ENCODE data around the gene KLHL6.
"Not testable (repeated sequence)": the region's sequence is repeated elsewhere in the genome, so short reads cannot be mapped to it uniquely, and the experiment has no call there.

KLHL6 gene

GRCh38 chr3:183487016-183487415, 68.5 kb downstream of the KLHL6 start:
- no peak for DNase-seq (ENCODE audit: low read depth in 3 of 3, low spot score in 1 of 3)

GRCh38 chr3:183486472-183486871, 69.0 kb downstream of the KLHL6 start:
- DNase-seq (ENCODE audit: low read depth in 3 of 3, low spot score in 1 of 3) = no peak

- no peak for DNase-seq (ENCODE audit: low read depth in 3 of 3, low spot score in 1 of 3)
These were observed 69.9 kb downstream of the KLHL6 start for GRCh38 chr3:183485585-183485984.

GRCh38 chr3:183485093-183485492, 70.4 kb downstream of the KLHL6 start:
- no peak for DNase-seq (ENCODE audit: low read depth in 3 of 3, low spot score in 1 of 3)

DNA sequence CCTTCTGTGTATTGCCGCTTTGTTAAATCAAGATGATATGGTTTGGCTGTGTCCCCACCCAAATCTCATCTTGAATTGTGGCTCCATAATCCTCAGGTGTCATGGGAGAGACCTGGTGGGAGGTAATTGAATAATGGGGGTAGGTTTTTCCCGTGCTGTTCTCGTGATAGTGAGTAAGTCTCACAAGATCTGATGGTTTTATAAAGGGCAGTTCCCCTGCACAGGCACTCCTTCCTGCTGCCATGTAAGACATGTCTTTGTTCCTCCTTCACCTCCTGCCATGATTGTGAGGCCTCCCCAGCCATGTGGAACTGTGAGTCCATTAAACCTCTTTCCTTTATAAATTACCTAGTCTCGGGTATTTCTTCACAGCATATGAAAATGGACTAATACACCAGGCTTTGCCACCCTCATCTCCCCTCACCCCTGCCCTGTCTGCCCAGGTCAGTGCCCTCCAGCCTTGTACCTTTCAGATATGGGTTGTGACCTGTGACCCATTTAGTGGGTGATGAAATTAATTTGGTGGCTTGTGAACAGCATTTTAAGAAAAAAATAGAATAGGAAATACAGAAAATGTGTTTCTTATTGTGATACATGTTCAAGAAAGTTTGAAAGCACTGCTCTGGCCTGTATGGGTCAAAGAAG, 71.0 kb downstream of the KLHL6 start:
- no peak for DNase-seq (ENCODE audit: low read depth in 3 of 3, low spot score in 1 of 3)

- DNase-seq (ENCODE audit: low read depth in 3 of 3, low spot score in 1 of 3) = no peak
These were observed 73.9 kb downstream of the KLHL6 start for GRCh38 chr3:183481582-183481981.

DNA sequence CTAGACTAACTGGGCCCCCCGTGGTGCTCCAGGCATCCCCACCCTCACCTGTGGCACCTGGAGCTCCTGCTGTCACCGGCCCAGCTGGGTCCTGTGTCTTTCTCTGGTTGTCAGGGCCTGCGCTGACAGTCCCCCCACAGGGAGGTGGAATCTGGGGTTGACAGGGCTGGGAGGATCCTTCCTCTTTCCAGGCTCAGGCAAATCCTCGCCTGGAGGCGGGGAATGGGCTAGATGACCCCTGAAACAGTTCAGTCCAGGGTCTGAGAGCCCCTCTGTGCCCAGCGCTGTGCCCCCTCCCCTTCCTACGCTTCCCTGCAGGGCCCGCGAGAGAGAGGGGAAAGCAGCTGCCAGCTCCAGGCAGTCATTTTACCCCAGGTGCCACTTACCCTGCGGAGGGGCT, 77.0 kb downstream of the KLHL6 start:
- no peak for DNase-seq (ENCODE audit: low read depth in 3 of 3, low spot score in 1 of 3)

DNA sequence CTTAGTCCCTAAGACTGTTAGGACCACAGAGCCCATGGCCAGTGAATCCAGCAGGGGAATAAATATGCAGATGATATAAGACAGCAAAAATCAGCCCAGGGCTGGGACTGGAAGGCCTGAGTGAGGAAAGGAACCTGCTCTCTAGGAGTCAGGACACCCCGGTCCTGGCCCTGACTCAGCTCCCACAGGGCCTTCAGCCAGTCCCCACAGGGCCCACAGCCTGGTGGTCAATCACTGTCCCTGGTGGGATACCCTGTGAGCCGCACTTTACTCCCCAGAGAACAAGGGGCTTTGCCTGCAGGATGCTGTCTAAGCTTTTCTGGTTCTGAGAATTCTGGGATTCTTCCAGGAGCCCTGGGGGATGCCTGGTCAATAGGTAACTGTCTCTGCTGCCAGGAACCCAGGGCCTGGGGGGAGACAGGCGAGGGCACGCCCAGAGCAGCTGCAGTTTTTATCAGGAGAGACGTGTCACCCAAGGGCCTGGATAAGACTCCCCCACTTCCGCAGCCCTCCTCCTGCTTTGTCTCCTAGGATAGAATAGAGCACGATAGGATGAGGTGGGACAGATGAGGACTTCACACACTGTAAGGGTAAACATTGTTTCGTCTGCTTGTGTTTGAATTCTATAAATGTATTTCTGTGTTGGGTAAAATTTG, 77.6 kb downstream of the KLHL6 start:
- no peak for DNase-seq (ENCODE audit: low read depth in 3 of 3, low spot score in 1 of 3)

DNA sequence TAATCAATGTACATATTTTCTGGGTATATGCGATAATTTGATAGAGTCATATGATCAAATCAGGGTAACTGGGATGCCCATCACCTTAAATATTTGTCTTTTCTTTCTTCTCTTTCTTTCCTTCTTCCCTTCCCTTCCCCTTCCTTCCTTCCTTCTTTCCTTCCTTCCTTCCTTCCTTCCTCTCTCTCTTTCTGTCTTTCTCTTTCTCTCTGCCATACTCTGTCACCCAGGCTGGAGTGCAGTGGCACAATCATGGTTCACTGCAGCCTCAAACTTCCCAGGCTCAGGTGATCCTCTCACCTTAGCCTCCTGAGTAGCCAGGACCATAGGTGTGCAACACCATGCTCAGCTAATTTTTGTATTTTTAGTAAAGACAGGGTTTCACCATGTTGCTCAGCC, 79.7 kb downstream of the KLHL6 start:
- not testable (repeated sequence) for DNase-seq (ENCODE audit: low read depth in 3 of 3, low spot score in 1 of 3)

DNA sequence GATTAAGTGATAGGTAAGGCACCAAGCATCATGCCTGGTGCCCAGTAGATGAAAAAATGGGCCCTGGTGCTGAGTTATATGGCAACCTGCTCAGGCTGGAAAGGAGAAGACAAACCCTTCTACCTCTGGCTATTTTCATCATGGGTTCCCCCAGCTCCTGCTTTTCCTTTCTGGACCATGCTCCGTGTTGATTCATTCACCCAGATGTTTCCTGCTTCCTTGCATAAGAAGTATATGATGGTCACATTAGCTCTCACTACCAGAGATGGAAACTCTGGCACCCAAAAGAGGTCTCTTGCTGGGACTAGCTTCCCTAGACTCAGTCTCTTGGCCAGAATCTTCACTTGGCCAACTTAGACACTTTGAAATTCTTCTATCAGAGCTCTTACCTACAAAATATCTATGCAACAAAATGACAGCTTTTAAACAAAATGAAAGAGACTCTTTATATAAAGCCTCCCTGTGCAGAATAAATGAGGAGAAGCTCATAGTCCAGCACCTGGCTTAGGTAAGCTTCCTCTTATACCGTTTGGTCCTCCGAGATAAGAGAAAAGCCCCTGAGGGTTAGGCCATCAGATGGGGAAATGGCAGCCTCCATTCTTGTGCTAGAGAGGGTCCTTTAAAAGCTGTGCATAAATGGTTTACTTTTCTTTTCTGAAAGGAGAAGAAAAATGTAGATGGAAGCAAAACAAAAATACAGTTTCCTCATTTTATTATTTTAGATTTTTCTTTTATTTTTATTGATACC, 80.3 kb downstream of the KLHL6 start:
- no peak for DNase-seq (ENCODE audit: low read depth in 3 of 3, low spot score in 1 of 3)

- DNase-seq (ENCODE audit: low read depth in 3 of 3, low spot score in 1 of 3) = no peak
These were observed 81.5 kb downstream of the KLHL6 start for GRCh38 chr3:183473969-183474368.

DNA sequence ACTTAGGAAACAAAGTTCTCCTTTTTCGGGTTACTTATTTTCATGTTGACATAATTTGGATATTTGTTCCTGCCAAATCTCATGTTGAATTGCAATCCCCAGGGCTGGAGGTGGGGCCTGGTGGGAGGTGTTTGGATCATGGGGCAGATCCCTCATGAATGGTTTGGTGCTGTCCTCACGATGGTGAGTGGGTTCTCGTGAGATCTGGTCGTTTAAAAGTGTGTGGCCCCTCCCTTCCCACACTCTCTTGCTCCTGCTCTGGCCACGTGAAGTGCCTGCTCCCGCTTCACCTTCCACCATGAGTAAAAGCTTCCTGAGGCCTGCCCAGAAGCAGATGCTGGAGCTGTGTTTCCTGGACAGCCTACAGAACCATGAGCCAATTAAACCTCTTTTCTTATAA, 83.4 kb downstream of the KLHL6 start:
- DNase-seq (ENCODE audit: low read depth in 3 of 3, low spot score in 1 of 3) = no peak

DNA sequence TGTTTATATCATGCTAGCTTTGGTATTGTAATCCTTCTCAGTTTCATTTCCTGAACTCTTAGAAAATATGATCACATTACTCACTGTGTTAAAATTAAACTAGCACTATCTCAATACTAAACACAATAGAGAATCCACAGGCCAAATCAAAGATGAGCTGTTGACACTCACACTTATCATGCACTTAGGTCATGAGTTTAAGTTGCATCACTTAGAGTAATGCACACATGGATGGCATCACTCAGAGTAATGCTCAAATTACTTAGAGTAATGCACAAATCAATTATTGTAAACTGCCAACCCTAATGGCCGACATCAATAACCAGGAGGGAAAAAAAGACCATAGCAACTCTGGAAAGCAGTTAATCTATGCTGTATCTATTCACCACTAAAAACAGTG, 87.1 kb downstream of the KLHL6 start:
- no peak for DNase-seq (ENCODE audit: low read depth in 3 of 3, low spot score in 1 of 3)

- no peak for DNase-seq (ENCODE audit: low read depth in 3 of 3, low spot score in 1 of 3)
These were observed 88.9 kb downstream of the KLHL6 start for GRCh38 chr3:183466575-183466974.

GRCh38 chr3:183465710-183466109, 89.8 kb downstream of the KLHL6 start:
- not testable (repeated sequence) for DNase-seq (ENCODE audit: low read depth in 3 of 3, low spot score in 1 of 3)

GRCh38 chr3:183464480-183464879, 91.0 kb downstream of the KLHL6 start:
- DNase-seq (ENCODE audit: low read depth in 3 of 3, low spot score in 1 of 3) = no peak

GRCh38 chr3:183460081-183461055, 95.1 kb downstream of the KLHL6 start:
- DNase-seq (ENCODE audit: low read depth in 3 of 3, low spot score in 1 of 3) = no peak

DNA sequence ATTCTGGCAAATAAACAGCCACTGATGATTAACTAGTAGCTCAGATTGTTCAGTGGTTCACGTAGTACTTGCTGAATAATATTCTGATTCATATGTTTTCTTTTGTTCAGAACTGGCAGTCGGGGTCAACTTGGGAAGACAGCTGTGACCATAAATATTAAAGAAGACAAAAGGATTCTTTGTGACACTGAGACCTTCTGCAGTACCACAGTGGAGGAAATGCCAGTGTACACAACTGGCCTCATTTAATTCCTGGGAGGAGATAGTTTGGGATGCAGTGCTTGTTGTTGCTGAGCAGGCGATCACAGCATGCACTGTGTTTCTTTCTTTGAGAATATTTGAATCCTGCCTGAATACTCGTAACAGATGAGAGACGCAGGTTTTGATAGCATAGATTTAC, 100.4 kb downstream of the KLHL6 start:
- DNase-seq (ENCODE audit: low read depth in 3 of 3, low spot score in 1 of 3) = no peak

- no peak for DNase-seq (ENCODE audit: low read depth in 3 of 3, low spot score in 1 of 3)
These were observed 101.4 kb downstream of the KLHL6 start for GRCh38 chr3:183454064-183454463.

GRCh38 chr3:183449791-183450190, 105.7 kb downstream of the KLHL6 start:
- DNase-seq (ENCODE audit: low read depth in 3 of 3, low spot score in 1 of 3) = no peak

- DNase-seq (ENCODE audit: low read depth in 3 of 3, low spot score in 1 of 3) = no peak
These were observed 106.1 kb downstream of the KLHL6 start for GRCh38 chr3:183449391-183449790.
